ENCODE results near the gene STRADA. TPM values are rescaled to one million over a fixed set of nuclear protein-coding genes. Genes with fewer than 3 reads are reported as not detected.

STRADA gene
- total and polyA plus RNA-seq, 2 experiments from 2014 or later: 18.0 to 28.8 TPM

DNA sequence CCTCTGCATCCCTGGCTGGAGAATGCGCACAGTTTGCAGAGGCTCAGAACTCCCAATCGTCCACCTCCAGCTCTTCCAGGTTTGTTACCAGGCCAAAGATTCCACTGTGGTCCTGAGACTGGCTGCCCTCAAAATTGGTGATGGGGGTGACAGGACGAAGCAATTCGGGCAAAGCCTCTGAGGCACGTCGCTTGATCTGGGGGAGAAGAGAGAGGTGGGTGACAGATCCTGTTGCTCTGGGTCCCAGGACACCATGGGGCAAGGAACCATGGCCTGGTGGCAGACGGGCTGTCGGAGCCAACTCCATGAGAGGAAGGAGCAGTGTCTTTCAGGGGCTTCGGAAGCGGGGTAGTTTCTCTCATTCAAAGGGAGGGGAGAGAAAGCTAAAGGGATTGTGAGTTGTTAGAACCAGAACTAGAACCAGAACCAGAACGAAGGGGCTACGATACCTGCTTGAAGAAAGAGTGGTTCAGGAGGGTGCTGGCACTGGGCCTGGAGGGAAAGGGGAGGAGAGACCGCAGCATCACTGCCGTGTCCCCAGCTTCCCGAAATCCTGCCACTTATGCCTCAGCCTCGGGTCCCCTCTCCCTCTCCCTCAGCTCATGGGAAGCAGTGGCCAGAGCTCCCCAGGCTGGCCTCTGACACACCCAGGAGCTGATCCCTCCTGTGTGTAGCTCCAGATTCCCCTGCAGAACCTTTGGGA, 37.9 kb downstream of the STRADA start:
- H3K4me2 ChIP-seq: no peak overlapping the region
- no peak overlapping the region for H3K4me3 ChIP-seq
- Mint-ChIP-seq H3K4me1 (peaks cover 28% of the 10 kb centered on the region), H3K4me3 (no peak overlapping the region), H3K27me3 (ENCODE audit: insufficient read depth, low read depth, poor library complexity) (peaks cover 19% of the 10 kb centered on the region), H3K27ac (no peak overlapping the region), H3K36me3 (ENCODE audit: low read depth) (peaks cover 32% of the 10 kb centered on the region), H3K9me3 (no peaks in the 10 kb centered on the region)
- DNase-seq (ENCODE audit: low spot score) (no peak), ATAC-seq (no peak)
- no peaks in the 10 kb centered on the region for H3K36me3 ChIP-seq (ENCODE audit: insufficient read depth)
- no peak overlapping the region for H3K27ac ChIP-seq (ENCODE audit: low read depth)
- no peak overlapping the region for H2AFZ ChIP-seq
- H3K27me3 ChIP-seq (ENCODE audit: insufficient read depth): no peaks in the 10 kb centered on the region; the same call in 1 of the 2 replicates
- H3K9me2 ChIP-seq (ENCODE audit: insufficient read depth): no peaks in the 10 kb centered on the region
- TF ChIP-seq POLR2AphosphoS5 (IDR thresholded peaks at IDR 0.05; ENCODE audit: low read depth): no peak
- TF ChIP-seq CREB1 (CRISPR knock-in tag; IDR thresholded peaks at IDR 0.05; ENCODE audit: low read depth): no peak
- no peak for TF ChIP-seq ZNF331 (CRISPR knock-in tag; IDR thresholded peaks at IDR 0.05; ENCODE audit: low read depth)
- TF ChIP-seq EZH2phosphoT487 (IDR thresholded peaks at IDR 0.05; ENCODE audit: unreplicated experiment): no peak
- TF ChIP-seq, protein P1, sequence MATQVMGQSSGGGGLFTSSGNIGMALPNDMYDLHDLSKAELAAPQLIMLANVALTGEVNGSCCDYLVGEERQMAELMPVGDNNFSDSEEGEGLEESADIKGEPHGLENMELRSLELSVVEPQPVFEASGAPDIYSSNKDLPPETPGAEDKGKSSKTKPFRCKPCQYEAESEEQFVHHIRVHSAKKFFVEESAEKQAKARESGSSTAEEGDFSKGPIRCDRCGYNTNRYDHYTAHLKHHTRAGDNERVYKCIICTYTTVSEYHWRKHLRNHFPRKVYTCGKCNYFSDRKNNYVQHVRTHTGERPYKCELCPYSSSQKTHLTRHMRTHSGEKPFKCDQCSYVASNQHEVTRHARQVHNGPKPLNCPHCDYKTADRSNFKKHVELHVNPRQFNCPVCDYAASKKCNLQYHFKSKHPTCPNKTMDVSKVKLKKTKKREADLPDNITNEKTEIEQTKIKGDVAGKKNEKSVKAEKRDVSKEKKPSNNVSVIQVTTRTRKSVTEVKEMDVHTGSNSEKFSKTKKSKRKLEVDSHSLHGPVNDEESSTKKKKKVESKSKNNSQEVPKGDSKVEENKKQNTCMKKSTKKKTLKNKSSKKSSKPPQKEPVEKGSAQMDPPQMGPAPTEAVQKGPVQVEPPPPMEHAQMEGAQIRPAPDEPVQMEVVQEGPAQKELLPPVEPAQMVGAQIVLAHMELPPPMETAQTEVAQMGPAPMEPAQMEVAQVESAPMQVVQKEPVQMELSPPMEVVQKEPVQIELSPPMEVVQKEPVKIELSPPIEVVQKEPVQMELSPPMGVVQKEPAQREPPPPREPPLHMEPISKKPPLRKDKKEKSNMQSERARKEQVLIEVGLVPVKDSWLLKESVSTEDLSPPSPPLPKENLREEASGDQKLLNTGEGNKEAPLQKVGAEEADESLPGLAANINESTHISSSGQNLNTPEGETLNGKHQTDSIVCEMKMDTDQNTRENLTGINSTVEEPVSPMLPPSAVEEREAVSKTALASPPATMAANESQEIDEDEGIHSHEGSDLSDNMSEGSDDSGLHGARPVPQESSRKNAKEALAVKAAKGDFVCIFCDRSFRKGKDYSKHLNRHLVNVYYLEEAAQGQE (IDR thresholded peaks at IDR 0.05; ENCODE audit: unreplicated experiment): no peak
- TF ChIP-seq NANOG (IDR thresholded peaks at IDR 0.05; ENCODE audit: borderline replicate concordance): no peak
- TF ChIP-seq ZNF114 (CRISPR knock-in tag; IDR thresholded peaks at IDR 0.05): no peak
- TF ChIP-seq JUNB (IDR thresholded peaks at IDR 0.05; ENCODE audit: unreplicated experiment): no peak
- TF ChIP-seq EZH2 (IDR thresholded peaks at IDR 0.05; ENCODE audit: low read depth, unreplicated experiment): no peak
- TF ChIP-seq STAT1 (IDR thresholded peaks at IDR 0.05; ENCODE audit: unreplicated experiment): no peak
- TF ChIP-seq, protein P2, sequence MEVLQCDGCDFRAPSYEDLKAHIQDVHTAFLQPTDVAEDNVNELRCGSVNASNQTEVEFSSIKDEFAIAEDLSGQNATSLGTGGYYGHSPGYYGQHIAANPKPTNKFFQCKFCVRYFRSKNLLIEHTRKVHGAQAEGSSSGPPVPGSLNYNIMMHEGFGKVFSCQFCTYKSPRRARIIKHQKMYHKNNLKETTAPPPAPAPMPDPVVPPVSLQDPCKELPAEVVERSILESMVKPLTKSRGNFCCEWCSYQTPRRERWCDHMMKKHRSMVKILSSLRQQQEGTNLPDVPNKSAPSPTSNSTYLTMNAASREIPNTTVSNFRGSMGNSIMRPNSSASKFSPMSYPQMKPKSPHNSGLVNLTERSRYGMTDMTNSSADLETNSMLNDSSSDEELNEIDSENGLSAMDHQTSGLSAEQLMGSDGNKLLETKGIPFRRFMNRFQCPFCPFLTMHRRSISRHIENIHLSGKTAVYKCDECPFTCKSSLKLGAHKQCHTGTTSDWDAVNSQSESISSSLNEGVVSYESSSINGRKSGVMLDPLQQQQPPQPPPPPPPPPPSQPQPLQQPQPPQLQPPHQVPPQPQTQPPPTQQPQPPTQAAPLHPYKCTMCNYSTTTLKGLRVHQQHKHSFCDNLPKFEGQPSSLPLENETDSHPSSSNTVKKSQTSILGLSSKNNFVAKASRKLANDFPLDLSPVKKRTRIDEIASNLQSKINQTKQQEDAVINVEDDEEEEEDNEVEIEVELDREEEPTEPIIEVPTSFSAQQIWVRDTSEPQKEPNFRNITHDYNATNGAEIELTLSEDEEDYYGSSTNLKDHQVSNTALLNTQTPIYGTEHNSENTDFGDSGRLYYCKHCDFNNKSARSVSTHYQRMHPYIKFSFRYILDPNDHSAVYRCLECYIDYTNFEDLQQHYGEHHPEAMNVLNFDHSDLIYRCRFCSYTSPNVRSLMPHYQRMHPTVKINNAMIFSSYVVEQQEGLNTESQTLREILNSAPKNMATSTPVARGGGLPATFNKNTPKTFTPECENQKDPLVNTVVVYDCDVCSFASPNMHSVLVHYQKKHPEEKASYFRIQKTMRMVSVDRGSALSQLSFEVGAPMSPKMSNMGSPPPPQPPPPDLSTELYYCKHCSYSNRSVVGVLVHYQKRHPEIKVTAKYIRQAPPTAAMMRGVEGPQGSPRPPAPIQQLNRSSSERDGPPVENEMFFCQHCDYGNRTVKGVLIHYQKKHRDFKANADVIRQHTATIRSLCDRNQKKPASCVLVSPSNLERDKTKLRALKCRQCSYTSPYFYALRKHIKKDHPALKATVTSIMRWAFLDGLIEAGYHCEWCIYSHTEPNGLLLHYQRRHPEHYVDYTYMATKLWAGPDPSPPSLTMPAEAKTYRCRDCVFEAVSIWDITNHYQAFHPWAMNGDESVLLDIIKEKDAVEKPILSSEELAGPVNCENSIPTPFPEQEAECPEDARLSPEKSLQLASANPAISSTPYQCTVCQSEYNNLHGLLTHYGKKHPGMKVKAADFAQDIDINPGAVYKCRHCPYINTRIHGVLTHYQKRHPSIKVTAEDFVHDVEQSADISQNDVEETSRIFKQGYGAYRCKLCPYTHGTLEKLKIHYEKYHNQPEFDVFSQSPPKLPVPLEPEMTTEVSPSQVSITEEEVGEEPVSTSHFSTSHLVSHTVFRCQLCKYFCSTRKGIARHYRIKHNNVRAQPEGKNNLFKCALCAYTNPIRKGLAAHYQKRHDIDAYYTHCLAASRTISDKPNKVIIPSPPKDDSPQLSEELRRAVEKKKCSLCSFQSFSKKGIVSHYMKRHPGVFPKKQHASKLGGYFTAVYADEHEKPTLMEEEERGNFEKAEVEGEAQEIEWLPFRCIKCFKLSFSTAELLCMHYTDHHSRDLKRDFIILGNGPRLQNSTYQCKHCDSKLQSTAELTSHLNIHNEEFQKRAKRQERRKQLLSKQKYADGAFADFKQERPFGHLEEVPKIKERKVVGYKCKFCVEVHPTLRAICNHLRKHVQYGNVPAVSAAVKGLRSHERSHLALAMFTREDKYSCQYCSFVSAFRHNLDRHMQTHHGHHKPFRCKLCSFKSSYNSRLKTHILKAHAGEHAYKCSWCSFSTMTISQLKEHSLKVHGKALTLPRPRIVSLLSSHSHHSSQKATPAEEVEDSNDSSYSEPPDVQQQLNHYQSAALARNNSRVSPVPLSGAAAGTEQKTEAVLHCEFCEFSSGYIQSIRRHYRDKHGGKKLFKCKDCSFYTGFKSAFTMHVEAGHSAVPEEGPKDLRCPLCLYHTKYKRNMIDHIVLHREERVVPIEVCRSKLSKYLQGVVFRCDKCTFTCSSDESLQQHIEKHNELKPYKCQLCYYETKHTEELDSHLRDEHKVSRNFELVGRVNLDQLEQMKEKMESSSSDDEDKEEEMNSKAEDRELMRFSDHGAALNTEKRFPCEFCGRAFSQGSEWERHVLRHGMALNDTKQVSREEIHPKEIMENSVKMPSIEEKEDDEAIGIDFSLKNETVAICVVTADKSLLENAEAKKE (CRISPR knock-in tag; IDR thresholded peaks at IDR 0.05): no peak
- TF ChIP-seq, protein P3, sequence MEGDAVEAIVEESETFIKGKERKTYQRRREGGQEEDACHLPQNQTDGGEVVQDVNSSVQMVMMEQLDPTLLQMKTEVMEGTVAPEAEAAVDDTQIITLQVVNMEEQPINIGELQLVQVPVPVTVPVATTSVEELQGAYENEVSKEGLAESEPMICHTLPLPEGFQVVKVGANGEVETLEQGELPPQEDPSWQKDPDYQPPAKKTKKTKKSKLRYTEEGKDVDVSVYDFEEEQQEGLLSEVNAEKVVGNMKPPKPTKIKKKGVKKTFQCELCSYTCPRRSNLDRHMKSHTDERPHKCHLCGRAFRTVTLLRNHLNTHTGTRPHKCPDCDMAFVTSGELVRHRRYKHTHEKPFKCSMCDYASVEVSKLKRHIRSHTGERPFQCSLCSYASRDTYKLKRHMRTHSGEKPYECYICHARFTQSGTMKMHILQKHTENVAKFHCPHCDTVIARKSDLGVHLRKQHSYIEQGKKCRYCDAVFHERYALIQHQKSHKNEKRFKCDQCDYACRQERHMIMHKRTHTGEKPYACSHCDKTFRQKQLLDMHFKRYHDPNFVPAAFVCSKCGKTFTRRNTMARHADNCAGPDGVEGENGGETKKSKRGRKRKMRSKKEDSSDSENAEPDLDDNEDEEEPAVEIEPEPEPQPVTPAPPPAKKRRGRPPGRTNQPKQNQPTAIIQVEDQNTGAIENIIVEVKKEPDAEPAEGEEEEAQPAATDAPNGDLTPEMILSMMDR (conservative IDR thresholded peaks at IDR 0.05; ENCODE audit: low read depth in 2 of 2): no peak
- TF ChIP-seq, protein P4, sequence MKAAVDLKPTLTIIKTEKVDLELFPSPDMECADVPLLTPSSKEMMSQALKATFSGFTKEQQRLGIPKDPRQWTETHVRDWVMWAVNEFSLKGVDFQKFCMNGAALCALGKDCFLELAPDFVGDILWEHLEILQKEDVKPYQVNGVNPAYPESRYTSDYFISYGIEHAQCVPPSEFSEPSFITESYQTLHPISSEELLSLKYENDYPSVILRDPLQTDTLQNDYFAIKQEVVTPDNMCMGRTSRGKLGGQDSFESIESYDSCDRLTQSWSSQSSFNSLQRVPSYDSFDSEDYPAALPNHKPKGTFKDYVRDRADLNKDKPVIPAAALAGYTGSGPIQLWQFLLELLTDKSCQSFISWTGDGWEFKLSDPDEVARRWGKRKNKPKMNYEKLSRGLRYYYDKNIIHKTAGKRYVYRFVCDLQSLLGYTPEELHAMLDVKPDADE (IDR thresholded peaks at IDR 0.05): no peak
- H4K20me1 ChIP-seq (replicated peaks; ENCODE audit: insufficient read depth): no peaks in the 10 kb centered on the region; the same call in 1 of the 2 replicates
- H3K4me1 ChIP-seq (ENCODE audit: insufficient read depth): peaks cover 15% of the 10 kb centered on the region
- H3F3A ChIP-seq (replicated peaks; ENCODE audit: low read depth): no peaks in the 10 kb centered on the region
- peaks cover 6% of the 10 kb centered on the region; the same call in 1 of the 2 replicates for H3K79me2 ChIP-seq (replicated peaks; ENCODE audit: insufficient read depth)
